NK-92 treated with Interleukin-12 subunit alpha and Interleukin-12 subunit beta, amount 100 ng/mL, for 24 hours (cell line): Measurements from ENCODE around the gene CDSN.

Experiments
- DNase-seq: peaks from one replicate; lab custom pipeline; 2025; lab: John Stamatoyannopoulos, UW

Gene CDSN

DNA sequence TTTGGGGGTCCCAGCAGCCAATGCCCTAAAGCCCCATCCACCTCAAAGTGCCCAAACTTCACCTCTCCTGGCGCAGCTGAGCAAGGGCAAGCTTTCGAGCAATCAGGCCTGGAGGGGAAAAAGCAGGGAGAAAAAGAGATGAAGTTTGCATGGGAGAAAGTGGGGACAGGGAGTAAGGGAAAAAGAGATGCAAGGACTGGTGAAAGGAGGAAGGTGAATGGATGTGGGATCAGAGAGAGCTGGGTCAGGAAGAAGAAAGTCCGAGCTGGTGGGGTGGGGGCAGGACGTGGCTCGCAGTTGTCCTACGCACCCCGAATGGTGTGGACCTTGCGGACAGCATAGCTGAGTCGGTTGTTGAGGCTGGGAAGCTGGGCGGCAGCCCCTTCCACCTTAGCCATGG is 25.1 kb upstream of the CDSN start:
- no peak for DNase-seq

DNA sequence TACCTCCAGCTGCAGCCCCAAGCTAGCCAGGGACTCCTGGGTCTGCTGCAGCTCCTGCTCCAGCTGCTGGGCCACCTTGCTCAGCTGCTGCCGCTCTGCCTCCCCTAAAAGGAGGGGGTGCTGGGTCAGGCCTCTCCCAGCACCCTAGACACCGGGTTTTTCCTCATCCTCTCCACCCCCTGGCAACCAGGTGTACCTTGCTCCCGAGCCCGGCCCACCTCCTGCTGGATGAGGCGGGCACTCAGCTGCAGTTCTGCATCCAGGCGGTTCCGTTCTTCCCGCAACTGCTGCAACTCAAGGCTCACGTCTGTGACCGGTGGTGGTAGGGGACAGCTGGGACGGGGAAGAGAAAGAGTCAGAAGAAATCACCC is 24.7 kb upstream of the CDSN start:
- no peak for DNase-seq

DNA sequence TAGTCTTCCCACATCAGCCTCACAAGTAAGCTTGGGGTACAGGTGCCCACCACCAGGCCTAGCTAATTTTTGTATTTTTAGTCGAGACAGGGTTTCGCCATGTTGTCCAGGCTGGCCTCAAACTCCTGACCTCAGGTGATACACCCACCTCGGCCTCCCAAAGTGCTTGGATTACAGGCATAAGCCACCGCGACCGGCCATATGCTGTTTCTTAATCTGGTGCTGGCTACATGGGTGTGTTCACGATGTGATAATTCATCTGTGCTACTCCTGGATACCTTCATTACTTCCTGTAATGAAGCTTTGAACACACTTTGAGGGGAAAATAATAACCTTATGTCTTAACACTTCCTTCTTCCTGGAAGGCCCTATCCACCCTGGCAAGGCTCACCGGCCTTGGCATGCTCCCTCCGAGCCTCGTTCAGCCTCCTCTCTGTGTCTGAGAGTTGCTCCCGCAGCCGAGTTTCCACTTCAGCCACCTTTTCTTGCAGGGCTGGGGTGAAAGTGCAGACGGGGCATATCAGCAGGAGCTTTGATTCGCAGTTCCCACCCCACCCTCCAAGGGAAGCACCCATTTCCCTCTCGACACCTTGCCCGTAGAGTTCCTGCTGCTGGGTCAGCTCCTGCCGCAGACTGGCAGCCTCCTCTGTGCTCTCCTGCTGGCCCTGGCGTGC is 24.2 kb upstream of the CDSN start:
- no peak for DNase-seq

DNA sequence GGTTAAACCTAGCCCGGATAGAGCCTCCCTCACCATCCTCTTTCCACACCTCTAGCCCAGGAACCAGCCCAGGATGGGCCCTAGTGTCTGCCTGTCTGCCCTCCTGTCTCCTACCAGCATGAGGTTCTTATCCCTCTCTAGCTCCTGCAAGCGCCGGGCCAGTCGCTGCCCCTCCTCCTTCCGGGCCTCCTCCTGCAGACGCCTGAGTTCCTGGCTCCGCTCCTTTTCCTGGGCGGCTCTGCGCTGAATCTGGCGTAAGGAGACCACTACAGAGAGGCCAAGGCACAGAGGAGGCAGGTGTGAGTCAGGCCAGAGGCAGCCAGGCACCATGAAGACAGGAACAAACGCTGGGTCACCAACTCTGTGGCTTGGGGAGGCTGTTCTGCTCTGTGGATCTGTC is 22.9 kb upstream of the CDSN start:
- DNase-seq: no peak

DNA sequence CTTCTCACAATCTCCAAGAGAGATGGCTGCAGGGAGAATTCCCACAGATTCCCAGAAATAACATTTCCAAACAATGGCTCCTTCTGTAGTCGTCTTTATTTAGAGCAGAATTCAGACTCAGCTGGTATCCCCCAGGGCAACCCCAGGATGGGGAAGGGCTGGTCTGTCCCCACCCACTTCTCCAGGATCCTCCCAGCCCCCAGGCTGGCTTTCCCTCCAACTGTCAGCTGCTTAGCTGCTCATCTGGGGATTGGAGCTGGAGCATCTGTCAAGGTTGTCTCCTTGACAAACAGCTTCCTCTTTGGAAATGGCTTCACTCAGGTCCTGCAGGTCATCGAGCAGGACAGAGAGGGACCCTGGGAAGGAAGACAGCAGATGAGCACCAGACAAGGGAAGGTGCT is 22.1 kb upstream of the CDSN start:
- no peak for DNase-seq

DNA sequence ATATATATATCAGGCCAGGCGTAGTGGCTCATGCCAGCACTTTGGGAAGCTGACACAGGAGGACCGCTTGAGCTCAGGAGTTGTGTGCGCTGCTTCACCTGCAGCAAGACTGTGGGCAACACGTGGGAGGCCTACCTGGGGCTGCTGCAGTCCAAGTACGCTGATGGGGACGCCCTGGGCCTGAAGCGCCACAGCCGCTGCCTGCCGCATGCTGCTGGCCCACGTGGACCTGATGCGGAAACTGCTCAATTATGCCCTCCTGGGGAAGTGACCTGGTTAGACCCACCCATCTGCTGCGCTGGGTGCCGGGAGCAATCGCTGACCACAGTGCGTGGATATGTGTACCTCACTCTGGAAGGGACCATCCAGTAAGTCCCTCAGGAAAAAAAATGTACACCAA is 20.4 kb upstream of the CDSN start:
- no peak for DNase-seq

DNA sequence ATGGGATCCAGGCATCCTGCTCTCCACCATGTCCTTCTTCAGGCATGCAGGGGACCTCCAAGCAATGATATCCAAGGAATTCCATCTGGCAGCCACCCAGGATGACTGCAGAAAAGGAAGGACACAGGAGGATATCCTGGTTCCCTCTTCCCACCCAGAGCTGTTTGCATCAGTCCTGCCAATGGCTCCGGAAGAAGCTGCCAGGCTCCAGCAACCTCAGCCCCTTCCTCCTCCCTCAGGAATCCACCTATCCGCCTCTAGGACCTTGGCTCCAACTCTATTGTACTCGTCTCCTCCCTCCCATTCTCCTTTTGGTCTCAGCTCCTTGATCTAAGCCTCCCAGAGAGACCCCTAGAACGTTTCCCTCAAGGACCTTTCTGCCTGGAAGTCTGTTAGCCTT is 19.4 kb upstream of the CDSN start:
- no peak for DNase-seq

DNA sequence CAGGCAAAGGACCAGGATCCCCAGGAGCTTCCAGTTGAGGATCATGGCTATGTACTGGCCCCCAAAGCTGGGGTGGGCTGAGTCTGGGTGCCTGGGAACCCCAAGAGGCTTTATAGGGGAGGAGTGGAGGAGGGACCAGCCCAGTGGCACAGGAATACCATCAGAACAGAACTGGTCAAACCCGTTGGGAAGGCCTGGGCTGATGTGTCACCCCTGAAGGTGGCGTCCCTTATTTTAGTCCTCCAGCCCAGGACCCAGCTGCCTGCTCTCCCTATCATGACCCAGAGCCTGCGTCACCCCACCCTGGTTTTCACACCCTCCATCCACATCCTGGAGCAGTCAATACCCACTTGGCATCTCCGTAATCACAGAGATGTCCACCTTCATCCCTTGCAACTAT is 18.7 kb upstream of the CDSN start, which contains the start of gene PSORS1C2:
PSORS1C2 (minus strand) TSS at position 85 of the 400 bp plus-strand sequence; CDS start at position 45, 40 bp downstream.
- no peak for DNase-seq

DNA sequence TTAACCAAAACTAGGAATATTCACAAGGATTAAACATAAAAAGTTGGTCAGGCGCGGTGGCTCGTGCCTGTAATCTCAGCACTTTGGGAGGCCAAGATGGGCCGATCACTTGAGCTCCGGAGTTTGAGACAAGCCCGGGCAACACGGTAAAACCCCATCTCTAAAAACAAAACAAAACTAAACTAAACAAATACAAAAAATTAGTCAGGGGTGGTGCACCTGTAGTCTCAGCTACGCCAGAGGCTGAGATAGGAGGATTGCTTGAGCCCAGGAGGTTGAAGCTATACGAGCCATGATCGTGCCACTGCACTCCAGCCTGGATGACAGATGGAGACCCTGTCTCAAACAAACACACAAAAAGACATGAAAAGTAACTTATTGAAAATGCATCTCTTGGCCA is 15.5 kb upstream of the CDSN start:
- no peak for DNase-seq

DNA sequence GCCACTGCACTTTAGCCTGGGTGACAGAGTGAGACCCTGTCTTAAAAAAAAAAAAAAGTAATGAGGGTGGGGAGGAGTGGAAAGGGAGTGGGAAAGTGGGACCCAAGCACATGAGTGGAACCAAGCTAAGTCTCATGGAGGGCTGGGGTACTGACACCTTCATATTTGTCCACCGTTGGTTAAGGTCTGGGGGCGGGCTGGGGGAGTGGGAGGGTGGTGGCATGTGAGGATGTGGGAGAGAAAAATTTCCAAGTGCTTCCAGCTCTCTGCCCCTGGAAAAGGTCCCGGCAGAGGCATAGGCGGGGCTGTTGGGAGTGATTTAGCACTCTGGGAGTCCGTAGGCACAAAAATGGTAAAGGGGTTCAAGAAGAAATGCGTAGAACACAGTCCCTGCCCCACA is 12.6 kb upstream of the CDSN start:
- DNase-seq: no peak

DNA sequence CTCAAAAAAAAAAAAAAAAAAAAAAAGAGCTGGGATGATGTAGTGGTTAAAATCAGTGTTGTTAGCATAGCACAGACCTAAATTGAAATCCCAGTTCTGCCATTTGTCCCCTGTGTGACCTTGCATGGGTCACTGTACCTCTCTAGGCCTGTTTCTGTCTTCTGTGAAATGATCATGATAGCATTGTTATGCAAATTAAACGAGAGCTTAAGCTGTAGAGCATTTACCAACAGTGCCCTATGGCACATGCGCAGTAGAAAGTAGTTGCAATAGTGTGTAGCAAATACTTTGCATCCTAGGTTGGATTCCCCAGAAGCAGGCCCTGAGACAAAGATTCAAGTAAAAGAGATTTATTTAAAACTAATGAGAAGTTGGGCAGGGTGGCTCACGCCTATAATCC is 11.3 kb upstream of the CDSN start:
- no peak for DNase-seq

DNA sequence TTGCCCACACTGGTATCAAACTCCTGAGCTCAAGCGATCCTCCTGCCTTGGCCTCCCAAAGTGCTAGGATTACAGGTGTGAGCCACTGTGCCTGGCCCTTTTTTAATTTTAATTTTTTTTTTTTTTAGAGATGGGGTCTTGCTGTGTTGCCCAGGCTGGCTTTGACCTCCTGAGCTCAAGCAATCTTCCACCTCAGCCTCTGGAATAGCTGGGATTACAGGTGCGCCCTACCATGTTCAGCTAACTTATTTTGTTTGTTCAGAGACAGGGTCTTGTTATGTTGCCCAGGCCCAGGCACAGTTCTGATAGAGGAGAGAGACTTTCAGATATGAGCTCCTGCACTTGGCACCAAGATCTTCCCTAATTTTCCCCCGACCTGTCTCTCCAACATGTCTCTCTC is 10.5 kb upstream of the CDSN start:
- no peak for DNase-seq

DNA sequence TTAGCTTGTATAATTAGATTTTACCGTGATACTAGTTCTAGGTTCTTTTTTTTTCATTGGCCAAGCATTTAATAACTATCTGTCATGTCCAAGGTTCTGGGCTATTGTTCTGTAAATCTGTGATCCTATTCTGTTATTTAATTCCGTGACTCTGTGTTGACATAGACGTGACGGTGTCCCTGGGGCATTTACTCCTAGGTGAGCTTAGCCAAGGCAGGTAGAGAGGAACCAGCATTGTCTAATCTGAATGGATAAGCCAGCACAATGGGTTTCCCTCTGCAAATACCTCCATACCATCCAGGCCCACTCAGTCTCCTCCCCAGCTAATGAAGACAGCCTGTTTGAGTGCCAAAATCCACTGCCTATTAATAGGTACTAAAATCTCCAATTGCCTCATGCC is 8.9 kb upstream of the CDSN start:
- no peak for DNase-seq

DNA sequence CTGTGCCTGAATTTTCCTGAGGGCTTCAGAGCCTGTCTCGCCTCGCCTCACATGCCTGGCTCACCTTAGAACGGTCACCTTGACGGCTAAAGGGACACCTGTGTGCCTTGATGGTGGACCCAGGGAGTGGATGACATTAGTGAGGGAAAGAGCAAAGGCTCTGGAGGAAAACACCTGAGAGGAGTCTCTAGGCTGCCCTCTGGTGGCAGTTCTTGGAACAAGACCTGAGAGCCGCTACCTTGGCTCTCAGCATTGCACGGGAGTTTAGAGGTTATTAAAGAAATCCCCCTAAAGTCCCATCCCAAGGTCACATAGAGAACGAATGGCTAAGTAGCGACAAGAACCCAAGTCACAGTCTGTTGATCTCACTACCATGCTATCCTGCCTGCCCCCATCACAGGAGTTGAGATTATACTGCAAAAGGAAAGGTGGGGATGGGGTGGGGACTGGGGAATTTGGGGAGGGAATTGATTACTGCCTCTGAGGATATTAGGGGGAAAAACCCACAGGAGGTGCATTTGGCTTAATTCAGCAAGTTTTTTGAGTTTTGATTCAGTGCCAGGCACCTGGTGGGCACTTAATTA is 7.9 kb upstream of the CDSN start:
- peak; percentile 45 for DNase-seq

DNA sequence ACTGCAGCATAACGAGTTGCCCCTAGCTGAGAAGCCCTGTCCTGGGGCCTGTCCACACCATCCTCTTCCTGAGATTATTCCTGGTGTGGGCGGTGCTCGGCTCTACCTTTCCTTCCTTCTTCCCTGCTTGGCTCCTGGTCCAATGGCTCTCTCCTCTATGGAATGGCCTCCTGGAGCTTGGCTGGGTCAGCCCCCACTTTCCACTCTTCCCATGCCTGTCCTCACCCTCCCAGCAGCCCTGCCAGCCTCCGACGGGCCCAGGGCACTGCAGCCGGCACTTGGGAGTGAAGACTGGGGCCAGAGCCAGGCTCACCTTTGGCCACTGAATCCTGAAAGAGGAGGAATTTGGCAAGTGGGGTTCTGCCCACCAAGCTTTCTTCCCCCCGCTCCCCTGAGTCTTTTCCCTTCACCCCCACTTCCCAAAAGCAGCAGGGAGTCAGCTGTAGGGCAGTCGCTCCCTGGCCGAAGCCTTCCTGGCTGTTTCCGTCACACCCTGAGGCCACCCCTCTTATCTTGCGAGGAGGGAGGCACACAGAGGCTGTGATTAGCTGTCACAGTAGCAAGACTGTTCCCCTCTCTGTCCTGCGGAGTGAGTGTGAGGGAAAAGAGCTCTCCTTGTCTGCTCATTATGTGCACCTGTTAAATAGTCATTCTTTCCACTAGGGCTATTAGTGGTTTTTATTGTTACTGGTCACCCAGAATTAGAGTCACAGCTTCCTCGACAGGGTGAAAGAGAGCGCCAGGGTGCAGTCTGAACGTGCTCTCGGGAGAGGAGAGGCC is 6.3 kb upstream of the CDSN start:
- DNase-seq: no peak

DNA sequence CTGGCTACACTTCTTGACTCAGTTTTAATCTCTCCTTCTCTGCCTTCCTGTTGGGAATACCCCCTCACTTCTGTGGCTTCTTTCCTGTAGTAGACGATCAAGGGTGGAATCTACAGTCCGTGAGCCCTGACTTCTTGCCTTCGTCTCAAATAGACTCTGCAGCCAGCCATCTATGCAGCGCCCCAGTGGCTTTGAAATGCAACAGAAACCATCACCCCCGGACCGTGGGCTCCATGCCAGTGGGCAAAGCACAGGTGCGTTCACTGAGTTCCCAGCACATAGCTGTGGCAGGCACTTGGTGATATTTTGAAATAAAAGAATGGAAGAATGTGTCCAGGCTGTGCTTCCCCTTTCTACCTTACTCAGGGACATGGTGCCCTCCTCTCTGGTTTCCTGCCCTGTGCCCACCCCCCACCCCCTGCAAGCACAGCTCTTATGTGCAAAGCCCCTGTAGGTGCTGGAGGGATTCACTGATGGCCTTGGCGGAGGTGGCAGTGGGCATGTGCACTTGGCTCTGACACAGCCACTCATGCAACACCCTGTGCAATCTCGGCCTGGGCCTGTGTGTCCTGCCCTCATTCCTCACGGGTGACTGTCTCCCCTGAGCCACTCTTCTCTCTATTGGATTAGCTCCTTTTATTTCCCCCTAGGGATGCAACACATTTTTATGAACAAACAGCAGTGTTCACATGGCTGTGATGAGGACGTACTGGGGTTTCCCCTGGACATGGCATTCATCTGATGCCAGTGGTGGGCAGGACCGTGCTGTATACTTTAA is 5.5 kb upstream of the CDSN start:
- no peak for DNase-seq

DNA sequence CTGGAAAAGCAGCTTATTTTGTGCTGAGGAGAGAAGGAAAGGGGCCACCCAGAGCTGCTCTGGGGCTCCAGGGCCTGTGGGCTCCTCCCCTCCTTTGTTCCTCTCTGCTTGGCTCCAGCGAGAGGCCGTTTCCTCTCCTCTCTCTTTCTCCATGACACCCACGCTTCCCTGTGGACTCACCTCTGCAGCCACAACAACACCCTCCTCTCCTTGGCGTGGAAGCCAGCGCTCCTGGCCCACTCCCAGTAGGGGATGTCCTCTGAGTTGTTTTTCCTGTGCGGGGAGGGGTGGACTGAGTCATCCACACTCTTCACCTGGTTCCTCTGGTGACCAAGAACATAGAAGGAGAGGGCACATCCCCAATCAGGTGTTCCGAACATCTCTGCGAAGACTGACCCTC is 4.9 kb upstream of the CDSN start:
- DNase-seq: no peak

DNA sequence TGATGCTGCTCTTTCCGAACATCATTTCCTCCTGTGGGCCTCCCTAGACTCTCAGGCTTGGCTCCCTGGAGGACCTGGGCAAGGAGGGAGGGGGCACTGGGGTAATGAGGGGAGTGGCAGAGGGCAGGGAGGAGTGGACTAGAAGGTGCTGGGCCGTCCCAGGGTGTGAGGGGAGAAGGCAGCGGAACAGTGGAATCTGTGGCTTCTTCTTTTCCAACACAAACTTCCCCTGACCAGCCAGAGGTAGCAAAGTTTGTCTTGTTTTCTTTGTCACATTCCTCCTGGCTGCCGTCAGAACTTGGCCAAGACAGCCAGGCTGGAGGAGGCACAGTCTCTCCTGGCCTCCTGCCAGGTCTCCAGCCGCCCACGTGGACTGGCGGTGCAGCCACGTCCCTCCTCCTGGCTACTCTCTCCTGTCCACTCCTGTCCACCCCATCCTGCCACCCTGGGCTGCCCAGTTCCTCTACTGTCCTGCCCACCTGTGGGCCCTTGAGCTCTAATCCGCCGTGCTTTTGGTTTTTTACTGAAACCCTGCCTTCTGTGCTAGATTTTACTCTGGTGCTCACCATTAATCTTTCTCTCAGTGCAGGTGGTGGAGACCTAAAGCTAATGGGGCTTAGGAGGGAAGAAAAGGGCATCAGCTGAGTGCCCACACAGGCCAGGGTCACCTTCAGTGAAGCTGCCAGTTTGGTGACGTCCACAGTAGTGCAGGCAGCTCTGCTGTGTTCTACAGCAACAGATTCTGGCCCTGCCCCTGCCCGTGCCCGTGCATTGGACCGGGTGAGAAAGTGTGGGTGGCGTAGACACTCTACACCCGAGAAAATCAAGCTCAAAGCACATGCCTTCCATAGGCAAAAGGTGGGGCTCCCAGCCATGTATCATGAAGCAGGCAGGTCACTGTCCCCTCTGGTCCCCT is 2.8 kb upstream of the CDSN start:
- DNase-seq: no peak

DNA sequence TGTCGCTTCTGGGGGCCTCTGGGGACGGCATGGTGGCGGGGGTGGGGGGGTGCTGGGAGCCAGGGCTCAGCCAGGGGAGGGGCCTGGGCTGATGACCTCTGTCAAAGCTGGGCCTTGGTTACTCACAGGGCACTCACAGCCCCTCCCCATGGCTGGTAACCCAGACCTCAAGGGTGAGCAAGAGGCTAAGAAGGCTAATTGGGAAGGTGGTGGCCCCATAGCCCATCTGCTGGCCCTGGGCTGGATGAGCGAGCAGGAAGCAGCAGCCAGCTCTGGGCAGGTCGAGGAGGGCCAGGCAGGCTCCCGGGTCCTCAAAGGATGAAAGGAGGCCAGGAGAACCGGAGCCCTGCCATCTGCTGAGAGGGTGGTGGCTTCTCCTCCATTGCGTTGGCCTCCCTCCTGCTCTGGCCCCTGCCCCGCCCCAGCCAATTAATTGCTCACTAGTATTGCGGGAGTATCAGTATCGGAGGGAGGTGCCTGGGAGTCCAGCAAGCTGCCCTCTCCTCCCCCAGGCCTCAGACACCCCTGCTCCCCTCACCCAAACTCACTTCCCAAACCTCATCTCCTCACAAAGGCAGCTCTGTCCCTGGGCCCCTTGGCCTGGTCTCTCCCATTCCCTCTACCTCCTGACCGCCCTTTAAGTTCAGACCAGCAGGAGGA is 1.0 kb upstream of the CDSN start:
- no peak for DNase-seq

DNA sequence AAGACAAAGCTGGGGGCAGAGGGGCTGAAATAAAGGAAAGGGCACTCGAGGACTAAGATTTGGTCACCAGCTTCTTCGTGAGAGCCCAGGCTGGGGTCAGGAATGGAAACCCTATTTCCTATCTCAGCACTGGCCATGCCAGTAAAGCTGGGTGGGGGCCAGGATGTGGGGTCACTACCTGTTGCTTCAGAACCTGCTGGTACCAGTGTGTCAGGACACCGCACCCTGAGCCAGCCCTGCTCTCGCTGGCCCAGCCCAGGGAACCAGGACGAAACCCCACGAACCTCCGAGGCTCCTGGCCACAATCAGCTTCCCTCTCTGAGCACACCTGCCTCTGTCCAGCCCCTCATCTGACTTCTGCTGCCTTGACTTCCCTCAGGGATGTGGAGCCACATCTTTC is 2.1 kb downstream of the CDSN start:
- no peak for DNase-seq
